ENCODE results near the gene SPAG4. TPM values are rescaled to one million over a fixed set of nuclear protein-coding genes. Genes with fewer than 3 reads are reported as not detected.
A peak's percentile ranks its signal among the peaks of the same experiment; 100 is the strongest.

The SPAG4 gene, protein sequence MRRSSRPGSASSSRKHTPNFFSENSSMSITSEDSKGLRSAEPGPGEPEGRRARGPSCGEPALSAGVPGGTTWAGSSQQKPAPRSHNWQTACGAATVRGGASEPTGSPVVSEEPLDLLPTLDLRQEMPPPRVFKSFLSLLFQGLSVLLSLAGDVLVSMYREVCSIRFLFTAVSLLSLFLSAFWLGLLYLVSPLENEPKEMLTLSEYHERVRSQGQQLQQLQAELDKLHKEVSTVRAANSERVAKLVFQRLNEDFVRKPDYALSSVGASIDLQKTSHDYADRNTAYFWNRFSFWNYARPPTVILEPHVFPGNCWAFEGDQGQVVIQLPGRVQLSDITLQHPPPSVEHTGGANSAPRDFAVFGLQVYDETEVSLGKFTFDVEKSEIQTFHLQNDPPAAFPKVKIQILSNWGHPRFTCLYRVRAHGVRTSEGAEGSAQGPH
- total RNA-seq (2014; rRNA removed; shearing (Covaris generic)), result 0.45 TPM in 1 of 2 replicates, not detected in the other

GRCh38 chr20:35615667-35616464, at the start of gene SPAG4:
Gene SPAG4, plus strand, starts transcription at chr20:35615829. Its CDS starts 175 bp downstream, at chr20:35616004.
- peak; percentile 70 for DNase-seq (ENCODE audit: low spot score)

DNA sequence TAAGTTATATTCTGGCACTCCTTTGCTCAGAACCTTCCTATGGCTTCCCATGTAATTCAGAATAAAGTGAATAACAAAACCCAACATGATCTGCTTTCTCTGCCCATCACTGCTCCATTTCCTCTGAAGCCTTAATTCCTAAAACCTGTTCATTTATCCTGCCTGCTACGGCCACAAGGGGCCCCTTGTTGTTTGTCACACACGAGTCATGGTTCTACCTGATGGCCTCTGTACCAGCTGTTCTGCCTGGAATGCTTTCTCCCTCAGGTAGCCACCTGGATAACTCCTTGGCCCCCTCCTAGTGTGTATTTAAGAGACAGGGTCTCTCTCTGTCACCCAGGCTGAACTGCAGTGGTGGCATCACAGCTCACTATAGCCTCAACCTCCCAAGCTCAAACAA, 47.0 kb upstream of the SPAG4 start:
- DNase-seq (ENCODE audit: low spot score), result no peak

- DNase-seq (ENCODE audit: low spot score), result no peak
These were observed 44.1 kb upstream of the SPAG4 start for GRCh38 chr20:35571555-35571954.

- no peak for DNase-seq (ENCODE audit: low spot score)
These were observed 42.8 kb upstream of the SPAG4 start for GRCh38 chr20:35572838-35573237.

- DNase-seq (ENCODE audit: low spot score), result no peak
These were observed 39.7 kb upstream of the SPAG4 start for GRCh38 chr20:35575958-35576357.

DNA sequence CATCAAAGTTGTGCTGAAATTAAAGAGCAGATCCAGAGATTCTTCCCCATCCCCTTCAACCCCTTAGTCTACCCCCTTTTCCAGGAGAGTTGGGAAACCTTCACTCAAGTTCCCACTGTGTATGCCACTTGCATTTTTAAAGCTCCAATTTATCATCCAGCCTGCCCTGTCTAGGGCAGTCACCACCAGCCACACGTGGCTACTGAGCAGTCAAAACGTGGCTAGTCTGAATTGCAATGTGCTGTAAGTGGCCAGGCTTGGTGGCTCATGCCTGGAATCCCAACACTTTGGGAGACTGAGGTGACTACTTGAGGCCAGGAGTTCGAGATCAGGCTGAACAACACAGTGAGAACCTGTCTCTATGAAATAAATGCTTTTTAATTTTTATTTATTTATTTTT, 38.8 kb upstream of the SPAG4 start:
- DNase-seq (ENCODE audit: low spot score), result no peak

GRCh38 chr20:35578469-35578868, 37.2 kb upstream of the SPAG4 start:
- no peak for DNase-seq (ENCODE audit: low spot score)

- DNase-seq (ENCODE audit: low spot score), result no peak
These were observed 36.4 kb upstream of the SPAG4 start for GRCh38 chr20:35579196-35579595.

- no peak for DNase-seq (ENCODE audit: low spot score)
These were observed 33.5 kb upstream of the SPAG4 start for GRCh38 chr20:35582131-35582530.

DNA sequence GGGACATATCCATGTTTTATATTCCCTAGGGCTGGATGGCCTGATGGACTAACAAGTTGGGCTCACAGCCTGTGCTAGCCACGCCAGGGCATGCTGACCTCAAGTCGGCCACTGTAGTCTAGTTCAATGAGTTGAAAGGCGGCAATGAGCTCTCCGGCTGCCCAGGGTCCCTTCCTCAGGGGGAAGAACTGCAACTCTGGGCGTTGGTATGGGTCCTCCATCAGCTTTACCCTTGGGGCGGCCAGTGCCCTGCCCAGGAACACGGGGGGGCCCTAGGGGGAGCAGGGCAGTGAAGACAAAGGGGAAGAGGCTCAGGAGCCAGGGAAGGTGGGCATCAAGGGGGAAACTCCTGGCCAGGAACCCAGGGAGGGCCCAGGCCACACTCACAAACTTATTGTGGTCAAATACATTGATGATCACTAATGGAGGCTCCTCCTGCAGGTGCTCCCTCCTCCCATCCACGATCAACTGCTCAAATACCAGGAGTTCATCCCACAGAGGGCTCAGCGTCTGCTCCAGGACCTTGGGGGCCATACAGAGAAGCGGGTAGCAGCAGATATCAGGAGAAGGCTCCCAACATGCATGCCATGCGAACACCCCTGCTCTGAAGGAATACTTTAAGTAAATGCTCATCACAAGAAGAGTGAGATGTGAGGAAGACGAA, 32.8 kb upstream of the SPAG4 start:
- DNase-seq (ENCODE audit: low spot score), result no peak

GRCh38 chr20:35583636-35584560, 31.7 kb upstream of the SPAG4 start:
- DNase-seq (ENCODE audit: low spot score), result no peak

GRCh38 chr20:35586751-35587425, 28.7 kb upstream of the SPAG4 start:
- DNase-seq (ENCODE audit: low spot score), result no peak

DNA sequence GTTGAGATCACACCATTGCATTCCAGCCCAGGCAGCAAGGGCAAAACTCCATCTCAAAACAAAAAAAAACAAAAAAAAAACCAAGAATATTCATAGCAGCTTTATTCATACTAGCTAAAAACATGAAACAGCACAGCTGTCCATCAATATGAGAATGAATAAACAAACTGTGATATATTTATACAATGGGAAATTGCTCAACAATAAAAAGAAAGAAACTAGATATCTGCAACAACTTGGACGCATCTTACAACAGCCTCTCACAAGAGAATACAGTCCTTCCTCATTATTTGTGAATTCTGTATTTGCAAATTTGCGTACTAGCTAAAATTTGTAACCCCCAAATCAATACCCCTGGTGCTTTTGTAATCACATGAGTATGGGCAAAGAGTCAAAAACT, 28.2 kb upstream of the SPAG4 start:
- DNase-seq (ENCODE audit: low spot score), result no peak

GRCh38 chr20:35588397-35588796, 27.2 kb upstream of the SPAG4 start:
- DNase-seq (ENCODE audit: low spot score), result no peak

- no peak for DNase-seq (ENCODE audit: low spot score)
These were observed 23.2 kb upstream of the SPAG4 start for GRCh38 chr20:35592339-35592974.

DNA sequence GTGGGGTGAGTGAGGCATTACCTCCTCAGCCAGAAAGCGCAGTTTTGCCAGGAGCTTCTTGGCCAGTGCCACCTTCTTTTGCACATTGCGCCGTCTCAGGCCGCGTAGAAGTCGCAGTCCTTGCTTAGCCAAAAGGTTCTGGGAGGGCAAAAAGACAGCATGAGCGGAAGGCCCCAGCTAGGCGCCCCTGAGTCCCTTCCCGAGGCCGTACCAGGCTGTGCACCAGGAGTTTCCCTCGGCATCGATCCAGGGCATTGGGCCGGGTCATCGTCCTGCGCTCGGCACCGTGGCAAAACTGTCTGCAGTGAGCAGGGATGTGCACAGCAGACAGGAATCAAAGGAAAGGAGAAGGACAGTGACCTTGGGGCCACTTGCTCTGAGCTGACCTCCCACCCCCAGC, 20.2 kb upstream of the SPAG4 start:
- no peak for DNase-seq (ENCODE audit: low spot score)

GRCh38 chr20:35595901-35596300, 19.7 kb upstream of the SPAG4 start:
- DNase-seq (ENCODE audit: low spot score), result no peak

- no peak for DNase-seq (ENCODE audit: low spot score)
These were observed 18.4 kb upstream of the SPAG4 start for GRCh38 chr20:35597186-35597585.

DNA sequence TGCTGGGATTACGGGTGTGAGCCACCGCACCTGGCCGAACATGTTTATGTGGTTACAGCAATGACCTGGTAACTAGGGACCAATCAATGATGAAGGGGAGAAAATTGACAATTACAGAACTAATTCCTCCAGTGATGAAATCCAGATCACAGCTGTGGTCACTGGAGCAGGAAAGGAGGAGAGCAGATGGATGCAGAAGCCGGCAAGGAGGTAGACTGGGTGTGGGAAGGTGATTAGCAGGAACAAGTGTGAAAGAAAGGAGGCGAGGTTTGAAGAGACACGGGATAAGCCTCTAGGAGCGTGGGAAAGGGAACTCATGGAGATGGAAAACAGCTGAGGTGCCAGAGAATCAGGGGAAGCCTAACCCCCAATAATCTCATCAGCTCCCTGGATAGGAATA, 17.2 kb upstream of the SPAG4 start:
- no peak for DNase-seq (ENCODE audit: low spot score)
